ENCODE results near the gene ANK3.

The ANK3 gene

DNA sequence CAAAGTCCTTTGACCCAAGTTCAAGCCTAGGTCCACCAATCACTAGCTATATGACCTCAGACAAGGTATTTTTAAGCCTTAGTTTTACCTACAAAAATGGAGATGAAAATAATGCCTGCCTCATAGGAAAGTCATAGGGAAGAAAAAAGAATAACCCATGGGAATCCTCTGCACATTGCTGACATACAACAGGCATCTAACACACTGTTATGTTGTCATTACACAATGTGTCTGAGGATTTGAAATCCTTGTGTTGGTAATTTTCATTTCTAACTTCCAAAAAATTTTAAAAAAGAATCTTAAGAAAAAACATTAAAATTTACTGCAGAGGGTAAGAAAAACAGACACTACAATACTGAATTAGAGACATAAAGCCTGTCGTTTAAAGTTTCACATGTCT is 5.7 kb downstream of the ANK3 start:
- Histone ChIP-seq H3K9ac (ENCODE audit: low read length in 5 of 5) (no peak overlapping the region), H3K27ac (ENCODE audit: low read depth, low read length) (no peak overlapping the region), H3K36me3 (ENCODE audit: control insufficient read depth in 5 of 5, insufficient read depth in 5 of 5, low read length in 5 of 5) (no peaks in the 10 kb centered on the region), H3K4me3 (ENCODE audit: low read depth in 1 of 5, low read length in 5 of 5) (no peak overlapping the region), H3K27me3 (ENCODE audit: control insufficient read depth in 5 of 5, insufficient read depth in 4 of 5, low read length in 5 of 5) (no peaks in the 10 kb centered on the region), H3K4me1 (ENCODE audit: control insufficient read depth in 5 of 5, insufficient read depth in 5 of 5, low read length in 5 of 5) (peaks cover 0 to 17% (median 12%) of the 10 kb centered on the region in 5 donors), H3K9me3 (ENCODE audit: control insufficient read depth in 5 of 5, low read length in 5 of 5) (no peaks in the 10 kb centered on the region)

DNA sequence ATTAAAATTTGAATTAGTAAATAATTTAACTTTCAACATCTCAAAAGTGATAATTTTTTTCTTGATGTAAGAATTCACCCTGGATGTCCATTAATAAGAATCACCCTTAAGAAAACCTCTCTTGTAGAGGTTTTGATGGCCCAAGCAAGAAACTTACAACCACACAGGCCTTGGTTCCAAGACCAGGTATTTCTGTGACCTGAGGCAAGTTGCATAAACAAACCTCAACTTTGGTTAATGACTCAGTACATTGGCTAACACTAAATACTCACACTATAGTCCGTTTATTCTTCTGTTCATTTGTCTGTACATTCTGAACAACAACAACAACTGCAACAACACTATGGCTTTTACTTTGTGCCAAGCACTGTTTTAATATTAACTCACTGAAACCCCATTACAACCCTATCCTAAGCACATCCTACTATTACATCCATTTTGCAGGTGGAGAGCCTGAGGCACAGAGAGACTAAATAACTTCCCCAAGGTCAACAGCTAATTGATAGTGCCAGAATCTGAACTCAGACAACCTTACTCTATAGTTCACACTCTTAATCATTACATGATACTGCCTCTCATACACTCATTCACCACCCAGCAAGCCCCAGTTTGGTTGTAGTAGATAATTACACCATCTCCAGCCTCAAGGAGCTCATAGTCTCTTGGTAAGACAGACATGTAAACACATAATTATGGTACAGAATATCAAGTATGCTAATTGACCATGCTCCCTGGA is 6.6 kb downstream of the ANK3 start:
- no peak overlapping the region for H3K27ac ChIP-seq (ENCODE audit: low read depth, low read length)
- peaks cover 0 to 12% (median 8%) of the 10 kb centered on the region in 5 donors for H3K4me1 ChIP-seq (ENCODE audit: control insufficient read depth in 5 of 5, insufficient read depth in 5 of 5, low read length in 5 of 5)
- no peaks in the 10 kb centered on the region for H3K36me3 ChIP-seq (ENCODE audit: control insufficient read depth in 5 of 5, insufficient read depth in 5 of 5, low read length in 5 of 5)
- no peaks in the 10 kb centered on the region for H3K9me3 ChIP-seq (ENCODE audit: control insufficient read depth in 5 of 5, low read length in 5 of 5)
- H3K27me3 ChIP-seq (ENCODE audit: control insufficient read depth in 5 of 5, insufficient read depth in 4 of 5, low read length in 5 of 5), result no peaks in the 10 kb centered on the region
- H3K9ac ChIP-seq (ENCODE audit: low read length in 5 of 5), result no peak overlapping the region
- no peak overlapping the region for H3K4me3 ChIP-seq (ENCODE audit: low read depth in 1 of 5, low read length in 5 of 5)

DNA sequence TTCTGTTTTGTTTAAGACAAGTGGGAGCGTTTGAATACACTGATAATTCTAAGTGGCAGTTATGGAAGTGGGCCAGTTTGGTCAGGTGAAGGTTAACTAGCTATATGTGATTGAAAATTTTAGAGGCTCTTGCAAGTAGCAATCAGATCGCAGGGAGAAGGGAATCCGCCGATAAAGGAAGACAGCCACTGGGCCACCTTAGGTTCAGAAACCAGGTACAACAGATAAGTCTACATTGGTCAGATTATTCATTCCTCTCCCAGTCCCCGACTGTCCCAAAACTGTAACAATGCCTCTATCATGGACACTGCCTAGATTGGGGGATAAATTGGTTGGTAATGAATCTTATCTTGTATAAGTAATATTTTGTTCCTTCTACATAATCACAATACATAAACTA is 8.9 kb downstream of the ANK3 start:
- Histone ChIP-seq H3K4me3 (ENCODE audit: low read depth in 1 of 5, low read length in 5 of 5) (no peak overlapping the region), H3K27me3 (ENCODE audit: control insufficient read depth in 5 of 5, insufficient read depth in 4 of 5, low read length in 5 of 5) (no peaks in the 10 kb centered on the region), H3K4me1 (ENCODE audit: control insufficient read depth in 5 of 5, insufficient read depth in 5 of 5, low read length in 5 of 5) (peaks cover 0 to 12% (median 8%) of the 10 kb centered on the region in 5 donors), H3K9me3 (ENCODE audit: control insufficient read depth in 5 of 5, low read length in 5 of 5) (no peaks in the 10 kb centered on the region), H3K27ac (ENCODE audit: low read depth, low read length) (no peak overlapping the region), H3K36me3 (ENCODE audit: control insufficient read depth in 5 of 5, insufficient read depth in 5 of 5, low read length in 5 of 5) (no peaks in the 10 kb centered on the region), H3K9ac (ENCODE audit: low read length in 5 of 5) (no peak overlapping the region)

DNA sequence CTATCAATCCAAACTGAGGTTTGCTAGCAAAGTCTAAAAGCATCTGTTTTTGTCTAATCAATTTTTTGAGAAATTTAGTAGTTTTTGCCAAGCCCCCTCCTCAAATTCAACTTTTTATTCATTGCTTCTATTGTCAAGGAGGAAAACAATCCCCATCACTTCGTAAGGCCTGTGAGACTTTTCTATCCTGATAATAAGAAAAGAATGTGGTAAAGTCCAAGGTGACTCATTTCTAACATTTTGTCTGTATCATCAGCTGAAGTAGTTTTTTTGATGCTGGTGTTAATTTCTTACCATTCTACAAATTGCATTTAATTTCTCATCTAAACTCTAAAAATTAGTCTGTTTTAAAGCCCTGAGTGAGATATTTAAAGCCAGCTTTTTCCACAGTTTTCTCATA is 11.7 kb downstream of the ANK3 start:
- H3K4me1 ChIP-seq (ENCODE audit: control insufficient read depth in 5 of 5, insufficient read depth in 5 of 5, low read length in 5 of 5), result no peaks in the 10 kb centered on the region
- no peak overlapping the region for H3K4me3 ChIP-seq (ENCODE audit: low read depth in 1 of 5, low read length in 5 of 5)
- no peaks in the 10 kb centered on the region for H3K27me3 ChIP-seq (ENCODE audit: control insufficient read depth in 5 of 5, insufficient read depth in 4 of 5, low read length in 5 of 5)
- H3K9ac ChIP-seq (ENCODE audit: low read length in 5 of 5), result no peak overlapping the region
- H3K27ac ChIP-seq (ENCODE audit: low read depth, low read length), result no peak overlapping the region
- H3K36me3 ChIP-seq (ENCODE audit: control insufficient read depth in 5 of 5, insufficient read depth in 5 of 5, low read length in 5 of 5), result no peaks in the 10 kb centered on the region
- H3K9me3 ChIP-seq (ENCODE audit: control insufficient read depth in 5 of 5, low read length in 5 of 5), result no peaks in the 10 kb centered on the region

DNA sequence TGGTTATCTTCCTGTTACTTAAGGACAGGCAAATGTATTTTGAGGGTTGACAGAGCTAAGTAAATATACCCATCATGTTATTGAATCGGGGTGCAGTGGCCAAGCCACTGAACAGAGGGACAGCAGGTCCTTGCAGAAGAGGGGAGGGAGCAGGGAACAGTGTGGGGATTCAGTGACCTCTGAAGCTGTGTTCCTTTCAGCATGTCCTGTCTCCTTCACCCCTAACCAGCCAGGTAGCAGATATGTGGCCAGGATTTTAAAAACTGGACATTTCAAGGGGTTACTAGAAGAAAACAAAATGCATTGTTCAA is 12.7 kb downstream of the ANK3 start:
- no peaks in the 10 kb centered on the region for H3K4me1 ChIP-seq (ENCODE audit: control insufficient read depth in 5 of 5, insufficient read depth in 5 of 5, low read length in 5 of 5)
- H3K27me3 ChIP-seq (ENCODE audit: control insufficient read depth in 5 of 5, insufficient read depth in 4 of 5, low read length in 5 of 5), result no peaks in the 10 kb centered on the region
- H3K9ac ChIP-seq (ENCODE audit: low read length in 5 of 5), result no peak overlapping the region
- H3K4me3 ChIP-seq (ENCODE audit: low read depth in 1 of 5, low read length in 5 of 5), result no peak overlapping the region
- H3K27ac ChIP-seq (ENCODE audit: low read depth, low read length), result no peak overlapping the region
- H3K36me3 ChIP-seq (ENCODE audit: control insufficient read depth in 5 of 5, insufficient read depth in 5 of 5, low read length in 5 of 5), result no peaks in the 10 kb centered on the region
- H3K9me3 ChIP-seq (ENCODE audit: control insufficient read depth in 5 of 5, low read length in 5 of 5), result no peaks in the 10 kb centered on the region

DNA sequence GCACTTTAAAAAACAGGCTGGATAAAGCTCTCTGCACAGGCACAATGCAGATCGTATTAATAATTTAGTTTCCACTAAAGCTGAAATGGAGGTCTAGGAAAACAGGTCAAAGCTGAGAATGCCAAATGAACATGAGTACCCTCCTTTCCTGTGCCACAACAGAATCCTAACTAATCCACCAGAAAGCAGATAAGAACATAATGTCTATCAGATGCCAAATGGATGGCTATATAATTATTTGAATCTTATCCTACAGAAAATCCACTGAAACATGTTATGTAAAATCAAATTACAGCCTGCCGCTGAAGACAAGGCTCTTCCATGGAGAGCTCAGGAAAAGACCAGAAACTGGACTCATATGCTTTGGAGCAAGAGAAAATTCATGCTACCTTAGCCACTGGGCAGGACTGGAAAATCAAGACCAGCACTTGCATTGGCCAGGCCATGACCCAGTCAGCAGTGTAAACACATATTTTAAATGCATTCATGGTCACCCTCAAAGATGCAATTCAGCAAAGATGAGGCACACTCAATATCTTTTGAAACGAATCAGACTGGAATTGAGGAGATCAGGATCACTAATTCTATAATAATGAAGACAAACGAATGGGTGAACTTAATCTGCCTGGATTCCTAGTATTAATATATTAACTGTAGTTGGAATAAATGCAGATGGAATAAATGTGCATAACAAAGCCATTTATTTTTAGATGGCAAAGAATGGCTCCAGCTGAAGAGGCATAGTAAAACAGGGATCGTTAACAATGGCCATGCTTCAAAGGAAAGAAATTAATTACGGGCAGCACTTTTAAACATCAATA is 13.2 kb downstream of the ANK3 start:
- Histone ChIP-seq H3K27me3 (ENCODE audit: control insufficient read depth in 5 of 5, insufficient read depth in 4 of 5, low read length in 5 of 5) (no peaks in the 10 kb centered on the region), H3K4me1 (ENCODE audit: control insufficient read depth in 5 of 5, insufficient read depth in 5 of 5, low read length in 5 of 5) (no peaks in the 10 kb centered on the region), H3K9me3 (ENCODE audit: control insufficient read depth in 5 of 5, low read length in 5 of 5) (no peaks in the 10 kb centered on the region), H3K9ac (ENCODE audit: low read length in 5 of 5) (no peak overlapping the region), H3K27ac (ENCODE audit: low read depth, low read length) (no peak overlapping the region), H3K36me3 (ENCODE audit: control insufficient read depth in 5 of 5, insufficient read depth in 5 of 5, low read length in 5 of 5) (no peaks in the 10 kb centered on the region), H3K4me3 (ENCODE audit: low read depth in 1 of 5, low read length in 5 of 5) (no peak overlapping the region)

DNA sequence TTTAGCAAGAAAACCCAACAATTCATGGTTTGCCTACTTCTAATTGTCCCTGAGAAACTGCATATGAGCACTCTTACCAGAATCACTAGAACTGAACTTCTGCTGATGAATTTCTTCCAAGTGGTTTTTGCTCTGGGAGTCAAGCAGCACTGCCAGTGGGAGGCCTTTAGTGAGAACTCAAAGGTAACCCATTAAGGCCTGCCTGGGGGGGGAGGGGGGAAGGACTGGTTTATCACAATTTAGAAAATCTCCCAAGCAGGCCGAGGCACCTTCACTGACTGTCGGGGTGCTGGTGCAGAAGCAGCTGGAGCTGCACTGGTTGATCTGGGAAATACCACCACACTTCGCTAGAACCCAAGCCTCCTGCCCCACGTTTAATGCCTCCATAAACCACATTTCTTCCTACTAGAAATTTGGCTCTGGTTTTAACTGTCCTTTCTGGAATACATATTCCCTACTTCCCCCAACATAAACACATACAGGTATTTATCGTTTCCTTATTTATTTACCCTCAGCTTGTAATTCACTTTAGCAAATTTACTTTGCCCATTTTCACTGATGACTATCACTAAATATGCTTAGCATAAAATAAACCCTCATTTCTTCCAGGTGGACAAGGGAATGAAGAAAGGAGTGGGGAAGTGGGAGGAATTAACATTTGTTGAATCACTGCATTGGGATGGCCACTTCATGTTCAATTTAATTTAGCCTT is 14.2 kb downstream of the ANK3 start:
- Histone ChIP-seq H3K4me3 (ENCODE audit: low read depth in 1 of 5, low read length in 5 of 5) (no peak overlapping the region), H3K4me1 (ENCODE audit: control insufficient read depth in 5 of 5, insufficient read depth in 5 of 5, low read length in 5 of 5) (no peaks in the 10 kb centered on the region), H3K36me3 (ENCODE audit: control insufficient read depth in 5 of 5, insufficient read depth in 5 of 5, low read length in 5 of 5) (no peaks in the 10 kb centered on the region), H3K9me3 (ENCODE audit: control insufficient read depth in 5 of 5, low read length in 5 of 5) (no peaks in the 10 kb centered on the region), H3K9ac (ENCODE audit: low read length in 5 of 5) (no peak overlapping the region), H3K27me3 (ENCODE audit: control insufficient read depth in 5 of 5, insufficient read depth in 4 of 5, low read length in 5 of 5) (no peaks in the 10 kb centered on the region), H3K27ac (ENCODE audit: low read depth, low read length) (no peak overlapping the region)

DNA sequence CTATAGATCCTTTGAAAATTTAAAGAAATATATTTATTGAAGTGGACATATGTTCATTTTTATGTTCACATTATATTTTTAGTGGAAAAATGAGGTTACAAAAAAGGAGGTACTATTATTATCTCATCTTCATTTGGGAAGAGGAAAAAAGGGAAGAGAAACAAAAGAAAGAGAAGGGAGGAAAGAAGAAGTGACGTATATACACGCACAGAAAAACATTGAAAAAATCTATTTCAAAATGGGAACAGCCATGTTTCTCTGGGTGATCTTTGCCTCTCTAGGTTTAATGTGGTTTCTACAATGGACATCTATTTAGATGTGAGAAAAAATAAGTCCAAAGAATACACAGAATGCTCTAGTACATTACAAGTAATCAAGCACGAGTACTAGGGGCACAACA is 14.8 kb downstream of the ANK3 start:
- no peaks in the 10 kb centered on the region for H3K36me3 ChIP-seq (ENCODE audit: control insufficient read depth in 5 of 5, insufficient read depth in 5 of 5, low read length in 5 of 5)
- H3K27me3 ChIP-seq (ENCODE audit: control insufficient read depth in 5 of 5, insufficient read depth in 4 of 5, low read length in 5 of 5), result no peaks in the 10 kb centered on the region
- H3K4me3 ChIP-seq (ENCODE audit: low read depth in 1 of 5, low read length in 5 of 5), result no peak overlapping the region
- no peak overlapping the region for H3K27ac ChIP-seq (ENCODE audit: low read depth, low read length)
- H3K9me3 ChIP-seq (ENCODE audit: control insufficient read depth in 5 of 5, low read length in 5 of 5), result no peaks in the 10 kb centered on the region
- no peak overlapping the region for H3K9ac ChIP-seq (ENCODE audit: low read length in 5 of 5)
- no peaks in the 10 kb centered on the region for H3K4me1 ChIP-seq (ENCODE audit: control insufficient read depth in 5 of 5, insufficient read depth in 5 of 5, low read length in 5 of 5)

DNA sequence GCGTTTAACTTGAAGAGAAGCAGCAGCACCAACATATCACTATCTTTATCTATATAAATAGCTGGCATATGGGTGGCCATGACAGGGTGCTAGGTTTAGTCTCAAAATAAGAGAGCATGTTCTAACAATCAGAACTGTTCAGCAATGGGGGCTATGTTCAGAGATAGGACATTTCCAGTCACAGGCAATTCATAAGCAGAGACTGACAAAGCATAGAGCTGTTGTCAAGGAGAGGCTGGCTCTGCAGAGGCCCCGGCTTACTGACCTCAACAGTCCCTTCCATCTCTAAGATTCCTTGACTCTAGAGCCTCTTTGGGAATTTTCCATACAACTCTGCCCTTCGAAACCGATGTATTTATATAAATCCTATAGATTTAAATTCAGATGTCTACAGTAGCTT is 17.2 kb downstream of the ANK3 start:
- no peak overlapping the region for H3K9ac ChIP-seq (ENCODE audit: low read length in 5 of 5)
- no peaks in the 10 kb centered on the region for H3K27me3 ChIP-seq (ENCODE audit: control insufficient read depth in 5 of 5, insufficient read depth in 4 of 5, low read length in 5 of 5)
- no peak overlapping the region for H3K4me3 ChIP-seq (ENCODE audit: low read depth in 1 of 5, low read length in 5 of 5)
- H3K9me3 ChIP-seq (ENCODE audit: control insufficient read depth in 5 of 5, low read length in 5 of 5), result no peaks in the 10 kb centered on the region
- no peak overlapping the region for H3K27ac ChIP-seq (ENCODE audit: low read depth, low read length)
- H3K36me3 ChIP-seq (ENCODE audit: control insufficient read depth in 5 of 5, insufficient read depth in 5 of 5, low read length in 5 of 5), result no peaks in the 10 kb centered on the region
- H3K4me1 ChIP-seq (ENCODE audit: control insufficient read depth in 5 of 5, insufficient read depth in 5 of 5, low read length in 5 of 5), result no peaks in the 10 kb centered on the region

DNA sequence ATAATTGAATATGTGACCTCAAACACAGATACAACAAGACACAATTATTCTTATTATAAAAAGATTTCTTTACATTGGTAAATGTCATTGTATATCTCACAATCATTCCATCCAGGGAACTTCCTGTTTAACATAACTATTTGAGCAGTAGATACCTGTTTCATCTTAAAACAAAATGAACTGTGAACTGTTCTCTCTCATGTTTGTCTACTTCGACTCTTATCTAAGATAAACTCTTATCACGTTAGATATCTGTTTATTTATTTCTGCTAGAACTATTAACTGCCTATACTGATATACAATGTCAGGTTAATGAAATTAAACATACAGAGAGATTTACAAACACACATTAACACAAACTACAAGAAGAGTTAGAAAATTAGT is 20.1 kb downstream of the ANK3 start:
- no peak overlapping the region for H3K9ac ChIP-seq (ENCODE audit: low read length in 5 of 5)
- no peaks in the 10 kb centered on the region for H3K4me1 ChIP-seq (ENCODE audit: control insufficient read depth in 5 of 5, insufficient read depth in 5 of 5, low read length in 5 of 5)
- no peak overlapping the region for H3K27ac ChIP-seq (ENCODE audit: low read depth, low read length)
- H3K9me3 ChIP-seq (ENCODE audit: control insufficient read depth in 5 of 5, low read length in 5 of 5), result no peaks in the 10 kb centered on the region
- H3K27me3 ChIP-seq (ENCODE audit: control insufficient read depth in 5 of 5, insufficient read depth in 4 of 5, low read length in 5 of 5), result no peaks in the 10 kb centered on the region
- H3K4me3 ChIP-seq (ENCODE audit: low read depth in 1 of 5, low read length in 5 of 5), result no peak overlapping the region
- no peaks in the 10 kb centered on the region for H3K36me3 ChIP-seq (ENCODE audit: control insufficient read depth in 5 of 5, insufficient read depth in 5 of 5, low read length in 5 of 5)
